Measurements from ENCODE around the gene CSMD2. TPM values are rescaled to one million over a fixed set of nuclear protein-coding genes. Genes with fewer than 3 reads are reported as not detected.
A peak's percentile ranks its signal among the peaks of the same experiment; 100 is the strongest.

Gene CSMD2
- total and polyA plus RNA-seq, 7 donors: under 0.01 to 0.83 (median 0.16) TPM

GRCh38 chr1:33471416-33471815, 693.6 kb downstream of the CSMD2 start:
- Histone ChIP-seq H3K36me3 (no peaks in the 10 kb centered on the region), H3K4me1 (peaks cover 0 to 60% (median 43%) of the 10 kb centered on the region in 4 donors), H3K27me3 (no peaks in the 10 kb centered on the region), H3K4me3 (no peak overlapping the region), H3K27ac (peak overlapping the region; percentile 77 to 83 (median 82)), H3K9me3 (no peaks in the 10 kb centered on the region)
- DNase-seq: no peak
- WGBS, 2 donors: 83 to 93% methylated on average over 4 of the region's 4 CpGs
- intact Hi-C loops (cut with DNase I): loop anchor here (2.0 to 5.0 kb wide), 3 partner anchors 39 to 1386 kb away; partner anchors contain the start of genes PHC2 and SMIM12
- TF ChIP-seq POLR2A (IDR thresholded peaks at IDR 0.05) (no peak), EP300 (IDR thresholded peaks at IDR 0.05) (no peak)

GRCh38 chr1:33470495-33471012, 694.5 kb downstream of the CSMD2 start:
- DNase-seq: peak; percentile 88
- TF ChIP-seq POLR2A (IDR thresholded peaks at IDR 0.05) (no peak), EP300 (IDR thresholded peaks at IDR 0.05) (peak in 1 of 4 donors; percentile 36), POLR2AphosphoS5 (IDR thresholded peaks at IDR 0.05) (peak in 2 of 4 donors; percentile 40 to 41), CTCF (IDR thresholded peaks at IDR 0.05) (peak; percentile 75 to 84 (median 84))
- no peaks in the 10 kb centered on the region for H3K27me3 ChIP-seq
- 3 to 5% methylated on average over 11 of the region's 11 CpGs for WGBS, 2 donors
- peaks cover 0 to 67% (median 46%) of the 10 kb centered on the region in 4 donors for H3K4me1 ChIP-seq
- no peaks in the 10 kb centered on the region for H3K9me3 ChIP-seq
- H3K36me3 ChIP-seq: no peaks in the 10 kb centered on the region
- H3K27ac ChIP-seq: peak overlapping the region; percentile 77 to 83 (median 82)
- intact Hi-C loops (cut with DNase I): loop anchor here (1.0 to 5.0 kb wide), 4 partner anchors 38 to 1387 kb away; partner anchors contain the start of genes PHC2 and SMIM12
- no peak overlapping the region for H3K4me3 ChIP-seq

- TF ChIP-seq POLR2AphosphoS5 (IDR thresholded peaks at IDR 0.05): no peak
- TF ChIP-seq EP300 (IDR thresholded peaks at IDR 0.05): no peak
- TF ChIP-seq POLR2A (IDR thresholded peaks at IDR 0.05): no peak
- no peak for TF ChIP-seq CTCF (IDR thresholded peaks at IDR 0.05)
- intact Hi-C loops (cut with DNase I): loop anchor here (1.0 to 10.0 kb wide), 5 partner anchors 37 to 1388 kb away; partner anchors contain the start of genes PHC2 and SMIM12
Observed at GRCh38 chr1:33469691-33470090, 695.3 kb downstream of the CSMD2 start.

GRCh38 chr1:33468967-33469366, 696.1 kb downstream of the CSMD2 start:
- no peaks in the 10 kb centered on the region for H3K9me3 ChIP-seq
- peak overlapping the region in 3 of 4 donors; percentile 81 to 83 (median 82) for H3K27ac ChIP-seq
- no peaks in the 10 kb centered on the region for H3K27me3 ChIP-seq
- H3K4me1 ChIP-seq: peaks cover 0 to 67% (median 44%) of the 10 kb centered on the region in 4 donors
- no peaks in the 10 kb centered on the region for H3K36me3 ChIP-seq
- no peak for DNase-seq
- TF ChIP-seq CTCF (IDR thresholded peaks at IDR 0.05) (no peak), POLR2AphosphoS5 (IDR thresholded peaks at IDR 0.05) (no peak), POLR2A (IDR thresholded peaks at IDR 0.05) (no peak), EP300 (IDR thresholded peaks at IDR 0.05) (no peak)
- no peak overlapping the region for H3K4me3 ChIP-seq
- intact Hi-C loops (cut with DNase I): loop anchor here (10.0 kb wide), 1 partner anchor 244 kb away; no protein-coding TSS in a partner anchor
- 77 to 84% methylated on average over 3 of the region's 3 CpGs for WGBS, 2 donors

More at GRCh38 chr1:33469691-33470090, 695.3 kb downstream of the CSMD2 start:
- Histone ChIP-seq H3K27ac (peak overlapping the region in 3 of 4 donors; percentile 81 to 83 (median 82)), H3K4me1 (peaks cover 0 to 67% (median 46%) of the 10 kb centered on the region in 4 donors), H3K4me3 (no peak overlapping the region), H3K36me3 (no peaks in the 10 kb centered on the region), H3K9me3 (no peaks in the 10 kb centered on the region), H3K27me3 (no peaks in the 10 kb centered on the region)
- 84 to 93% methylated on average over 2 of the region's 2 CpGs for WGBS, 2 donors
- no peak for DNase-seq

- H3K27ac ChIP-seq: peak overlapping the region in 3 of 4 donors; percentile 81 to 83 (median 82)
- peaks cover 0 to 63% (median 41%) of the 10 kb centered on the region in 4 donors for H3K4me1 ChIP-seq
- no peak for DNase-seq
- no peaks in the 10 kb centered on the region for H3K27me3 ChIP-seq
- 88% methylated on average over 4 of the region's 4 CpGs for WGBS, 2 donors
- H3K4me3 ChIP-seq: no peak overlapping the region
- no peaks in the 10 kb centered on the region for H3K36me3 ChIP-seq
- H3K9me3 ChIP-seq: no peaks in the 10 kb centered on the region
- intact Hi-C loops (cut with DNase I): loop anchor here (10.0 kb wide), 1 partner anchor 244 kb away; no protein-coding TSS in a partner anchor
- TF ChIP-seq POLR2A (IDR thresholded peaks at IDR 0.05) (no peak), CTCF (IDR thresholded peaks at IDR 0.05) (no peak), EP300 (IDR thresholded peaks at IDR 0.05) (no peak), POLR2AphosphoS5 (IDR thresholded peaks at IDR 0.05) (no peak)
Observed at GRCh38 chr1:33468531-33468930, 696.5 kb downstream of the CSMD2 start.

Measured in sigmoid colon (tissue), 7 donors.